GM21529 (cell line): Measurements from ENCODE around the gene NHEJ1.
A peak's percentile ranks its signal among the peaks of the same experiment; 100 is the strongest.

Experiments
- ATAC-seq: cut with Tn5 transposase; IDR thresholded peaks from one replicate; pipeline ENCODE4 v1.9.1; 2021; ENCODE audit not compliant: unreplicated experiment

Gene NHEJ1

DNA sequence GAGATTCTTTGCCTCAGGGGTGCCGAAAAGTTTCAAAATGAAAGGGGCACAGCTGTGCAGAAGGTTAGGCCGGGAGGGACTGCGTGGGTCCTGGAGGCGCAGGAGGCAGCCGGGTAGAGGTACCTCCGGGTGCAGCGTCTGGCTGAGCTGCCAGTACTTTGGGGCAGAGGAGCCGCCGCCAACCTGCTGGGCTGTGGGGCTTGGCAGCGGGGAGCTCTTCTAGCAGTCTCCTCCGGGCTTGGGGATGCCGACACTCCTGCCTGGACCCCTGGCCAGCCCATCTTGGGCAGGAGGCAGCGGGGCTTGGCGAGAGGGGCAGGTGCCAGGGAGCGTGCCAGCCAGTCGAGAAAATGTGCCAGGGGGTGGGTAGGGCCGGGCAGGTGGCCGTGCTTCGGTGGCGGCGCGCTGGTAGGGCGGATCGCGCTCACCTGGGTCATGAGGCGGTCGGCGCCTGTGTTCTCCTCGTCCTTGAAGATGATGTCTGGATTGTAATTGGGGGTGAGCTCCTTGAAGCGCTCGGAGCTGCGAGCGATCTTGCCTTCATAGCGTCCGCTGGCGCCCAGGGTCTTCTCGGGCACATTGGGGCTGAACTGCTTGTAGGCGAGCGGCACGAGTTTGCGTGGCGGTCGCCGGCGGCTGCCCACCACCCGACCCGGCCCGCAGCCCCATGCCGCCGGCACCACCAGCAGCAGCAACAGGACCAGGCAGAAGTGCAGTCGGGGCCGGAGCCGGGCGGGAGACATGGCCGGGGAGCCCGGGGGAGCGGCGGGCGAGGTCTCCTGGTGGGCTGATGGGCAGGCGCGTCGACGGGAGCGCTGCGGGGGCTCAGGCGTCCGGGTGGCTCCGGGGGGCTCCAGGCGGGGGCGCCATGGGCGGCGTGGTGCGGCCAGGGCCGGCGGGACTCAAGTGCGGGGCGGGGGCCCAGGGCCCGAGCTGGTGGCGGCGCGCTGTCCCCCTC is 100.6 kb downstream of the NHEJ1 start:
- ATAC-seq: no peak

DNA sequence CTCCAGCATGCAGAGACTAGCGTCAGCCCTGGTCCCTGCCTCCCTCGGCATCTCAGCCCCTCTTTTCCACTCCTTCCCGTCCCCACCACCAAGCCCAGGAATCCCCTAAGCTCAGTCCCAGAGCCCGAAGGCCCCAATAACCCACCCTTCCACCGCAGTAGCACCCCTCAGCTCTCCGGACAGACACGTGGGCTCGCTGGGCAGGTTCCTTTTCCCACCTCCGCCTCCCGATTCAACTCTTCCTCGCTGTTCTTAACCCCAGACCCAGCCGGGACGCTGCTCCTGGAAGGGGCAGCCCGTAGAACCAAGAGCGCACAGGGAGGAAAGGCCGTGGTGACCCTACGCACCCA is 101.3 kb downstream of the NHEJ1 start:
- no peak for ATAC-seq

DNA sequence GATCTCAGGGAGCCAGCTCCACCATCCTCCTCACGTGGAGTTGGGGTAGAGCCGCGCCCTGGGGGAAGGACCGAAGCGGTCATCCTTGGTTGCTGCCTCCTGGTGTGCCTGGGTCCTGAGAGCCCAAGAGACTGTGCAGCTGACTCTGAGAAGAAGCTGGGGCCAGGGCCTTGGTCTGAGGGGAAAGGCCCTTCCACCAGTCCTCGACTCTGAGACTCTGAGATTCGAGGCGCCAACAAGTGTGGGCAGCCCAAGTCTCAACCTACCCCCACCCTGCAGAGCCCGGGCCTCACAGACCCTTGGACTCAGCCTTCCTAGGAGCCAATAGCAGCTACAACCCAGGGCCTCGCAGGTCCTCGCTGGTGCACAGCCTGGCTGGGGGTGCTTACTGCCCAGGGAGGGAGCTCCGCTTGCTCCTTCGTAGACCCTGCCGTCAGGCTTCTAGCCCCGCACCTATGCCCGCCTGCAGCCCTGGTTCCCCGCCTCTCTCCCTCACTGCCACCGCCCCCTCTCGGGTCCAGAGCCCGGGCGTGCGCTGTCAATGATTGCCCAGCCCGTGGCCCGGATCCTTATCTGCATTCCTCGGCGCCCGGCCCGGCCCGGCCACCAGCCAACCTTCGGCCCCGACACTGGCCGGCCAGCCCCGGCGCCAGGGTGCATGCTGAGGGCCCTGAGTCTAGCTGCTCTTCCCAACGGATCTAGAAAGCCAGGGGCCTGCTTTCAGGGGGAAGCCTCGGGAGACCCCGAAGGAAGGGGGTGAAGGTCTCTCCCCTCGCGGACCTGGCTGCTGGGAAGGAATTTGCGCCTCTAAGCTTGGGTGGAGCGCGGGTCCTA is 101.9 kb downstream of the NHEJ1 start:
- ATAC-seq: no peak

DNA sequence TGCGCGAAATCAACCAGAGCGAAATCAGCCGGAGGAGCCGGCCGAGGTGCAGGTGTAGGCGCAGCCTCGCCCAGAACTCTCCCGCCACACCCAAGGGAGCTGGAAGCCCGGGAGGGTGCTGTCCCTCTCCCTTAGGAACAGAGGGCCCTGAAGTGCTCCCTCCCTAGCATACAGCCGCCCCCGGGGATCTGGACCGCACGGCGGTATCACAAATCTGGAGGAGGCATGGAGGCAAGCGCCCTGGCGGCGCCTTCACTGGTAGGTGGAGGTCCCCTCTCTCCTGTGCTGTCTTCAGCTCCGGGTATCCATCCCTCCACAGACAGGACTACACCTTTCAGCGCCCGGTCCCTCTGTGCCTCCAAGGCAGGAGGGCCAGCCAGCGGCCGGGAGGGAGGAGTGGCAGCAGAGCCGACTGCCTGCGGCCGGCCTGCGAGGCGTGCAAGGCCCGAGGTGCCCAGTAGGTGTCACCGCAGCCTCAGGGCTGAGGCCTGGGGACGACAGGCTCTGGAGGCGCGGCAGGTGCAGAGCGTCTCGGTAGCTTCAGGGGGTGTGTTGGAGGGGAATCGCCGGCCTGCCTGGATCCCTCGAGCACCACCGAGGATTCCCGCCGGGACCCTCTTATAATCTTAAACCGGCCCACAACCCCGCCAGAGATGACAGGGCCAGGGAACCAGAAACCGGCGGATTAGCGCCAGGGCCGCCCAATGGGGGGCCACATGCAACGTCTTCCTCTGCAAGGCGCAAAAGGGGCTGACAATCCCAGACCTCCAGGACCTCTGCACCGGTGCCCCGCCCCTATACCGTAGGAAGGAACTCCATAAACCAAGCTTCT is 102.7 kb downstream of the NHEJ1 start:
- ATAC-seq: peak; percentile 92

DNA sequence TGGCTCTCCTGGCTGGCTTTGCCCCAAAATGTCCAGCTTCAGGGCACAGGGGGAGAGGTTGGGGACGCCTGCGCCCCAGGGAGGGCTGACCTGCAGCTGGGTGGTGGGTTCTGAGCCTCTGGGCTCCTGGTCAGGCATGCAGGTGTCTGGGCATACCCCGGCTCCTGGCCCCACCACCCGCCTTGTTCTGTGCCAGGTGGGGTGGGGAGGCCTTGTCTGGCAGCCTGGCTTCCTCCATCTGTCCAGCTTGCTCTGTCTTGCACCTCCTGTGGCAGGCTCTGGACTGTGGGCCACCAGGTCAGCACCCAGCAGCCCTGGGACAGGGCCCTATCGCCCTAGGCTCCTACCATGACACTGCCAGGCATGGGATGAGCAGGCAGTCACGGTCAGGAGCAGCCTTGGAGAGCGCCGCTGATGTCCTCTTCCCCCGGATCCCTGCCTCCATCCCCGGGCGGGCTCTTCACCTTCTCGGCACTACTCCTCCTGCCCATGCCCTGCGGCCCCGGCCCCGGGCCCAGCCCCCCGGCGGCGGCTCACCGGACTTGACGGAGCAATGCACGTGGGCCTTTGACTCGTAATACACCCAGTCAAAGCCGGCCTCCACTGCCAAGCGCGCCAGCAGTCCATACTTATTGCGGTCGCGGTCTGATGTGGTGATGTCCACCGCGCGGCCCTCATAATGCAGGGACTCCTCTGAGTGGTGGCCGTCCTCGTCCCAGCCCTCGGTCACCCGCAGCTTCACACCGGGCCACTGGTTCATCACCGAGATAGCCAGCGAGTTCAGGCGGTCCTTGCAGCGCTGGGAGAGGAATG is 103.5 kb downstream of the NHEJ1 start:
- ATAC-seq: no peak

- no peak for ATAC-seq
Observed at GRCh38 chr2:219056176-219056895, 104.3 kb downstream of the NHEJ1 start.

GRCh38 chr2:219054956-219055903 is 105.4 kb downstream of the NHEJ1 start:
- no peak for ATAC-seq

GRCh38 chr2:219049282-219049681 is 111.3 kb downstream of the NHEJ1 start:
- ATAC-seq: no peak

GRCh38 chr2:219045937-219046550 is 114.6 kb downstream of the NHEJ1 start:
- no peak for ATAC-seq

GRCh38 chr2:219042750-219043149 is 117.9 kb downstream of the NHEJ1 start:
- ATAC-seq: no peak

DNA sequence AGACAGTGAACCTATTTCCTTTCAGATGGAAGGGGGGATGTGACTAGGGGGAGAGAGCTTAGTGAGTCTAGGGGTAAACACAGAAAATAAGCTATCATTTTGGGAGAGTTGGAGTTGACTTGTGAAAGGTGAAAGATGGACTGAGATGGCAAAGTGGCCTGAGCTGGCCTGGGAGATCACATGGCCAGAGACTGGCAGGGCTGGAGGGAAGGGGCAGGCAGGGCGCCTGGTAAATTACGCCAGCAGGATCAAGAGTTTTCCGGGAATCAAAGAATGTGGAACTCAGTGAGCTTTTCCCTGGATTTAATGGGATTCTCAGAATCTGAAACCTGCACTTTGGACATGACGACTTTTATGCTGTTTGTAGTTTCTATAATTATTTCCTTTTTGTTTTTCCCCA is 118.5 kb downstream of the NHEJ1 start:
- no peak for ATAC-seq

DNA sequence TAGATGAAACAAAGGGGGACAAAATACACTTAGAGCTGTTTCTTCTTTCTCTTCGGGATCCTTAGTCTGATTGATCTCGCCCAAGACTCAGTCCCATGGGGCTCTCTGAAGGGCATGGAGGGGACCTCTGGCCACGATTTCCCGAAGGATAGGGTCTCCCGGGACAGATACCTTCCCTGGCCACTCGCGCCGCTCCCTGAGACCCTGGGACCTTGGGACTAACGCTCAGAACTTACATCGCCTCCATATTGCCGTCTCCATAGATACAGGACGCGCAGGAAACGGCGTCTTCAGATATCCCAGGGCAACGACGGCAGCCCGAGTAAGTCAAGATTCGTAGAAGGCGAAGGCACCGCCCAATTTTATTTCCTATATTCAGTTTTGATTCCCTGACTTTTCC is 119.4 kb downstream of the NHEJ1 start, which contains the start of gene CFAP65:
Gene CFAP65 (minus strand): TSS at position 265 of the 400 bp plus-strand sequence. CDS start 2,468 bp downstream, outside the sequence.
- no peak for ATAC-seq

DNA sequence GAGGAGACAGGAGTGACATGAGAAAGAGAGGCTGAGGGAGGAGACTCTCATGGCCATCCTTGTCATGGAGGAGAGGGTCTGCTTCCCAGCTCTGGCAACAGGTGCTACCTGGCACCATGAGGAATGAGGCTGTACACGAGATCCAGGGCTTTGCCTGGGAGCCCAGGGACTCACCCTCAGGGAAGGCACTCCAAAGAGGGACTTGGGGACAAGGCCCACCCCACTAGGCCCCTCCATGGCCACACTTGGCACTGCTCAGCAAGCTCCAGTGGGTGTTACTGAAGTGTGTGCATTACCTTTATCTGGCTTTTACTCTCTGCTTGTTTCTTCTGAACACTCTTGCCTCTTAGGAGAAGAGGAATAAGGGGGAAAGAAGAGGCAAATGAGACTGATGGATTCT is 122.0 kb downstream of the NHEJ1 start:
- ATAC-seq: no peak

GRCh38 chr2:219037783-219038499 is 122.7 kb downstream of the NHEJ1 start:
- no peak for ATAC-seq

GRCh38 chr2:219035942-219036341 is 124.7 kb downstream of the NHEJ1 start:
- no peak for ATAC-seq

DNA sequence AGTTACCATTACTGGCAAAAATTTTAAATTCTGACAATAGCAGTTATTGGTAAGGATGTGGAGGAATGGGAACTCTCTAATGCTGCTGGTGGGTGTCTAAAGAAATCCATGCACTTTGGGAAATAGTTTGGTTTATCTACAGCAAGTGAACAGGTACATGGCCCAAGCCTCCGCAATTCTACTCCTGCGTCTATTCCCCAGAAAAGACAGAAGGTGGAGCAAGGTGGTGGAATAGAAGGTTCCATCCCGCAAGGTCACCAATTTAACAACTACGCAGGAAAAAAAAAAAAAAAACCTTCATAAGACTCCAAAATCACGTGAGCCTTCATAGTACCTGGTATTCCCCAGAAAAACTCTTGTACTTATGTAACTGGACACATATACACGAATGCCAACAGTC is 125.8 kb downstream of the NHEJ1 start:
- no peak for ATAC-seq

GRCh38 chr2:219032051-219032745 is 128.4 kb downstream of the NHEJ1 start:
- ATAC-seq: no peak
